NCI-H2081 treated with DMSO at 0.1 percent for 48 hours (cell line): ENCODE data around the gene ARFGAP1.

ENCODE experiments used
- DNase-seq: peaks from one replicate; lab custom pipeline; 2025; lab: John Stamatoyannopoulos, UW

The ARFGAP1 gene

GRCh38 chr20:63279931-63280330 is 7.3 kb downstream of the ARFGAP1 start:
- no peak for DNase-seq

- no peak for DNase-seq
Measured at GRCh38 chr20:63280371-63280770, 7.8 kb downstream of the ARFGAP1 start.

DNA sequence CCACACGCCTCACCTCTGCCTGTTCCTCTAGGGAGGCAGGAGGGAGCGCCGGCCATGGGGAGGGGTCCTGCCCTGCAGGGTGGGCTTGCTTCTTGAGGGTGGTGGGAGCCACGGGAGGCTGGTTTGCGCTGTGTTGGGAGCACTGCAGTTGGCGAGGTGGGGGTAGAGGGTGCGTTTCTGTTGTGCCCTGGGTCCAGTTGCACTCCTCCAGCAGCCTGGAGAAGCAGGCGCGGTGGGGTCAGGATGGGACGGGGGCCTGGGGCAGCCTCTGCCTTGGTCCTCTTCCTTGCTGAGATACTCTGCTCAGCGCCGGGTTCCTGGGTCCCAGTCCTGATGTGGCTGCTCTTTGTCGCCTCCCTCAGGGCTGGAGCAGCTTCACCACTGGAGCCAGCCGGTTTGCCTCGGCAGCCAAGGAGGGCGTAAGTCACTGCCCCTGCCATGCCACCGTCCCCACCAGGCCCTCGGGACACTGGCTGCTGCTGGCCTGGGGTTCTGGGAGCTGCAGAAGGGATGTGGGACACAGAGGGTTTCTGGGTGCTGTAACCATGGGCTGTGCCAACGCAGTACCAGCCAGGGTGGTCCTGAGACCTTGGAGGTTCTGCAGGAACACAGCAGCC is 8.4 kb downstream of the ARFGAP1 start:
- DNase-seq, result no peak

- DNase-seq, result no peak
Measured at GRCh38 chr20:63281742-63282665, 9.4 kb downstream of the ARFGAP1 start.

- no peak for DNase-seq
Measured at GRCh38 chr20:63282946-63283345, 10.3 kb downstream of the ARFGAP1 start.

- no peak for DNase-seq
Measured at GRCh38 chr20:63283397-63284082, 10.9 kb downstream of the ARFGAP1 start.

DNA sequence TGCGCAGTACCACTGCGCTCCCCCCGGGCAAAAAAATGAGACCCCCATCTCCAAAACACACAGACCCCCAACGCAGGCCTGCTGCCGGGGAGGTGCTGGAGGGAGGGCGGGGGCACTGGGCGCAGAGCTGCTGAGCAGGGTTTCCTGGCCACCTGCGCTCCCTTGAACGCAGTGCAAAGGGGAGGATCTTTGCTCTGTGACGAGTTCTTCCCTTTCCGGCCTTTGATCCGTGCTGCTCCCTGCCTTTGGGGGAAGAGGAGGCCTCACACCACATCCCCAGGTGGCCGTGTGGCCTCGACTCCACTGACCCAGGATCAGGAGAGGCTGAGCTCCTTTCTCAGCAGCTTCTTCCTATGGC is 11.4 kb downstream of the ARFGAP1 start:
- DNase-seq, result no peak

DNA sequence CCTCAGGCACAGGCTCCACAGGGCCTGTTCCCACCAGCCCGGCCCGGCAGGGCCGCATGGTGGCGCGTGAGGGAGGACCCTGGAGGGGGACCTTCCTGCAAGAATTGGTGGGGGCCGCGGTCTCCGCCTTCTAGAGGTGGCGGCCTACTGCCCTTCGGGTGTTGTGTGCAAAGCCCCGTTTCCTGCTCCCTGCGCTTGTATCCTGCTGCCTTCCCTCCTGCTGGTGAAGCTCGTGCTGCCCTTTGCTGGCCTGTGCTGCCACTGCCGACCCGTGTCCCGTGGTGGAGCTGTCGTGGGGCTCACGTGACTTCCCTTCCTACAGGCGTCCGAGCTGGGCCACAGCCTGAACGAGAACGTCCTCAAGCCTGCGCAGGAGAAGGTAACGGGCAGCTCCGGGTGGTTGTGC is 11.9 kb downstream of the ARFGAP1 start:
- no peak for DNase-seq

DNA sequence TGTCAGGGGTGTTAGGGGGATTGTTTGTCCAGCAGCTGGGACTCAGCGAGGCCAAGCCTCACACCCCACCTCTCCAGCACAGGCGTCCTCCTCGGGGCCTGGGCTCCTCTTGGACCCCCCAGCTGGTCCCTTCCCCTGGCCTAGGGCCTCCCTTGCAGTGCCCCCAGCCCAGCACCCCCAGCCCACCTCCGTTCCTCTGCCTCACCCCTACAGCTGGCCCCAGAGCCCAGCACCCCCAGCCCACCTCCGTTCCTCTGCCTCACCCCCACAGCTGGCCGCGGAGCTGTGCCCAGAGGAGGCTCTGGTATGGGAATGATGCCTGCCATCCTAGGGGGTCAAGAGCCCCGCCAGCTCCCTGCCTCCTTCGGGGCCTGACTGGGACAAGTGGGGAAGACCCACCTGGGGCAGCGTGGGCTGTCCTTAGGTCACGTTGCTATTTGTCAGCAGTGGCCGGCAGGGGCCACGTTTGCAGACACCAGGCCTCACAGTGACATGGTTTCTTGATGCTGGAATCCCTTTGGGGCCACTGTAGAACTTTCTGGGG is 12.4 kb downstream of the ARFGAP1 start:
- no peak for DNase-seq

DNA sequence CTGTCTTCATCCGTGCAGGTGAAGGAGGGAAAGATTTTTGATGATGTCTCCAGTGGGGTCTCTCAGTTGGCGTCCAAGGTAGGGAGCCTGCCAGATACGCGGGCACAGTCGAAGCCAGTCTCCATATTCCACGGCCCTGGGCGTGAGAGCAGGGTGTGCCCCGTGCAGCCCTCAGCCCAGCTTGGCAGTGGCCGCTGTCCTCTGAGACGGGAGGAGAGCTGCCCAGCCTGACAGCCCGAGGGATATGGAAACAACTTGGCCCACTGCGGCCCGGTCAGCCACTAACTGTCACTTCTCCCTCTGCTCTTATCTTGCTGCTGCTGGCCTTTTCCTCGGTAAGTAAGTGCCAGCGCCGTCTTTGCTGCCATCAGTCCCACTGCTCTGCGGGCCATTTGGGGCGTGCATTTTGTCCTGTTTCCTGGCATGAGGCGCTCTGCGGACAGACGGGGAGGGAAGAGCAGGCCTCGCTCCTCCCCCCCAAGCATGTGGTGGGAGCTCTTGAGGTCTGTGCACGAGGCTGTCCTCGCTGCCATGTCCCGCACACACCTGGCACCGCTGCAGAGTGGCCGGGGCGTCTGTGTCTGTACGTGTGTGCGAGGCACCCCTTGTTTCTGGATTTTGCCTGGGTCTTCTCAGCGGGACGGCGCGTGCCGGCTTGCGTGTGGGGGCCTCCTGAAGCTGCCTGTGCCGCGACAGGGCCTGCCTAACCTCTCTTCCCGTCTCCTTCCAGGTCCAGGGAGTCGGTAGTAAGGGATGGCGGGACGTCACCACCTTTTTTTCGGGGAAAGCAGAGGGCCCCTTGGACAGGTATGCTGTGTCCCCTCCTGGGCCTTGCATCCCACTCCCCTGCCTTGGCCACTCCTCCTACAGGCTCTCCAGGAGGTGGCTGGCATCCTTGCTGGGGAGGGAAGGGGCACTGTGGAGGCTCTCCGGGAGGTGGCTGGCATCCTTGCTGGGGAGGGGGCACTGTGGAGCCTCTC is 13.3 kb downstream of the ARFGAP1 start:
- DNase-seq, result no peak

- DNase-seq, result no peak
Measured at GRCh38 chr20:63286781-63287696, 14.4 kb downstream of the ARFGAP1 start.

GRCh38 chr20:63287697-63288580 is 15.3 kb downstream of the ARFGAP1 start:
- DNase-seq, result no peak

DNA sequence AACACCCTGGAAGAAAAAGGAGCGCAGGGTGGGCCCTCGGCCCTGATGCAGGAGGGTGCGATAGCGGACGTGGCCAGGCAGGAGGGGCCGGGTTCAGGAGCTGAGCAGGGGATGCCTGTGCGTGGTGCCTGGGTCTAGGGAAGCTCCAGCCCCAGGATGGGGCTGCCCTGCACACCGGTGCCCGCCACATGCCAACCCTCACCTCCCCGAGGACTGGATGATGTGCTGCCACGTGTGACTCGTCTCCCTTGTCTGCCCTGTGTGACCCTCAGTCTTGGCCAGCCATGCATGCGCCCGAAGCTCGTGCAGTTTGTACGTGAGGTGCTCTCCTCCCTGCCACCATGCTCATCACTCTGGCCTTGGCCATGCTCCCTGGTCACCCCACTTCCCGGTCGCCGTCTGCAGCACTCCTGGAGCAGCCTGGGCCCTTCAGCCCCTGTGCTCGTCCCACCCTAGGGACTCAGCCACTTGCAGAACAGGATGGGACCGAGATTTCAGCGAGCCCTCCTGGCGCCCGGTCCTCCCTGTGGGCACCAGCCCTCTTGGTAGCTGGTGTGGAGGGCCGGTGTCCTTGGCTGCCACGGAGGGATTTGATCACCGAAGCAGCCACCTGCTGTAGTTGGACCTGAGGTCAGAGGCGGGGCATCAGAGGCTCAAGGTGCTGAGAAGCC is 16.1 kb downstream of the ARFGAP1 start:
- no peak for DNase-seq

DNA sequence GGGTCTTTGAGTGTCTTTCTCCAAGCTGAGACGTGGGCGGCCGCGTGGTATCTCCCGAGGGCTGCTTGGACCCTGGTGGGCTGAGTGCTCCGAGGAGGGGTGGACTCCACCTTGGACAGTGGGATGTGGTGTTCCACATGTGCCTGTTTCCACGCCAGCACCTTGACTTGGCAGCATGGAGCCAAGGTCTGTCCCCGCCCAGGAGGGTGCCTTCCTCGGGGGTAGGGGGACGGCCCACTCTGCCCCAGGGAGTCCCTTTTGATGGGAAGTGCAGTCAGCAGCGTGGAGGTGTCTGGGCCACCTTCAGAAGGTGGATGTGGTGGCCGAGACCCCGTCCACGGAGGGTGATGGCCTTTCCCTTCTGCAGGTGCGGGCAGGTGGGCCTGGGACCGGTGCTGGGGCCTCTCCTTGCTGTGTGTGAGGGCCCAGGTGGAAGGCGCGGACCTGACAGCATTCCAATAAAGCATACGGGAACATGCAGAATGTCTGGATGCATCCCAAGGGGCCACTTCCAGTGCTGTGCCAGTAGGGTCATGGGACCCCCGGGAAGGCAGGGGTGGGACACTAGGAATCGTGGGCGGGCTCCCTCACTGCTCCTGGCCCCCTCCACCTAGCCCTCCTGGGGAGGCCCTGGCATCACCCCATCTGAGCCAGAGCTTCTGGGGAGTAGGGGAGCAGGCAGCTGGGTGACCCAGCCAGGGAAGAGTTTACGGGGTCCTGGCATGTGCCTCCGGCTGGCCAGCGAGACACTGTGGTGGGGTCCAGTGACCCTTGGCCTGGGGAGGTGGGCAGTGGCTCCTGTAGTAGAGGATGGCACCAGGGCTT is 16.9 kb downstream of the ARFGAP1 start:
- no peak for DNase-seq

GRCh38 chr20:63290136-63290676 is 17.6 kb downstream of the ARFGAP1 start:
- DNase-seq, result no peak

- DNase-seq, result no peak
Measured at GRCh38 chr20:63290677-63291472, 18.3 kb downstream of the ARFGAP1 start.

- no peak for DNase-seq
Measured at GRCh38 chr20:63291811-63292210, 19.2 kb downstream of the ARFGAP1 start.
